Measurements from ENCODE around the gene TEX13D.

DNA sequence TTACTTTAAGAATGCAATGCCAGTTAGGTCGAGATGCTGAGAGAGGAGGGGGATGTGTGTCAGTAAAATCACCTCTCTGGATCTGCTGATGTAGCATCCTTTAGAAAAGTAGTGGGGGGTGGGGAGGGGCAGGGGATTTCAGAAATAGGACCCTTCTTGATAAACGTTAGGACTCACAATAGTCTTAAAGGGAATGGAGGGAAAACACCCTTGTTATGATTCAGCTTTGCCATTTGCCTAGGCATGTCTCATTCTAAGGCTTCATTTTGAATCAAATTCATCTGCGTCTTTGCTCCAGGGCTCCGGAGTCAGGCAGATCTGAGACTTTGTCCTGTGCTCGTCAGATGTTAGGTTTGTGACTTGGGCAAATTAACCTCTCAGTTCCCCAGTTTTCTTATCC is 14.8 kb downstream of the TEX13D start:
- TF ChIP-seq, protein P1, sequence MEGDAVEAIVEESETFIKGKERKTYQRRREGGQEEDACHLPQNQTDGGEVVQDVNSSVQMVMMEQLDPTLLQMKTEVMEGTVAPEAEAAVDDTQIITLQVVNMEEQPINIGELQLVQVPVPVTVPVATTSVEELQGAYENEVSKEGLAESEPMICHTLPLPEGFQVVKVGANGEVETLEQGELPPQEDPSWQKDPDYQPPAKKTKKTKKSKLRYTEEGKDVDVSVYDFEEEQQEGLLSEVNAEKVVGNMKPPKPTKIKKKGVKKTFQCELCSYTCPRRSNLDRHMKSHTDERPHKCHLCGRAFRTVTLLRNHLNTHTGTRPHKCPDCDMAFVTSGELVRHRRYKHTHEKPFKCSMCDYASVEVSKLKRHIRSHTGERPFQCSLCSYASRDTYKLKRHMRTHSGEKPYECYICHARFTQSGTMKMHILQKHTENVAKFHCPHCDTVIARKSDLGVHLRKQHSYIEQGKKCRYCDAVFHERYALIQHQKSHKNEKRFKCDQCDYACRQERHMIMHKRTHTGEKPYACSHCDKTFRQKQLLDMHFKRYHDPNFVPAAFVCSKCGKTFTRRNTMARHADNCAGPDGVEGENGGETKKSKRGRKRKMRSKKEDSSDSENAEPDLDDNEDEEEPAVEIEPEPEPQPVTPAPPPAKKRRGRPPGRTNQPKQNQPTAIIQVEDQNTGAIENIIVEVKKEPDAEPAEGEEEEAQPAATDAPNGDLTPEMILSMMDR (conservative IDR thresholded peaks at IDR 0.05), result no peak
- no peak for TF ChIP-seq ZFX (IDR thresholded peaks at IDR 0.05)

Data from C4-2B (cell line).